ENCODE data around the gene ANKRD35. TPM values are rescaled to one million over a fixed set of nuclear protein-coding genes. Genes with fewer than 3 reads are reported as not detected.

ANKRD35 gene
- polyA plus RNA-seq, 1 of the 3 experiments (the other 2 are of a cell fraction) = 0.08 TPM

GRCh38 chr1:145889722-145890121, 4.1 kb upstream of the ANKRD35 start:
- no peak overlapping the region for H3K4me2 ChIP-seq
- no peaks in the 10 kb centered on the region for H3K9me3 ChIP-seq
- no peak overlapping the region for H3K4me3 ChIP-seq (ENCODE audit: low read depth in 2 of 2, low read length in 1 of 2)
- no peak overlapping the region for H3K9ac ChIP-seq
- CTCF ChIA-PET = interaction anchor here (4.0 to 11.0 kb wide), 3 partner anchors 22 to 117 kb away, joined by 29 to 281 read pairs (median 45); partner anchors contain the start of genes ITGA10, NUDT17 and PEX11B
- H3K79me2 ChIP-seq (ENCODE audit: insufficient read depth) = no peaks in the 10 kb centered on the region
- H3K4me1 ChIP-seq (ENCODE audit: control insufficient read depth in 1 of 2, insufficient read depth in 2 of 2, low read depth in 1 of 2, low read length in 1 of 2) = peaks cover 24 to 36% of the 10 kb centered on the region in 2 experiments
- no peaks in the 10 kb centered on the region for H3K36me3 ChIP-seq (replicated peaks in 1 of 2; ENCODE audit: control insufficient read depth in 1 of 2, insufficient read depth in 2 of 2, low read length in 1 of 2)
- POLR2A ChIA-PET = interaction anchor here (0.6 kb wide), 1 partner anchor 68 kb away, joined by 3 read pairs; the partner anchor contains the start of gene LIX1L
- peaks cover 21% of the 10 kb centered on the region for H3F3A ChIP-seq (replicated peaks; ENCODE audit: insufficient read depth)
- no peaks in the 10 kb centered on the region for H3K27me3 ChIP-seq (ENCODE audit: insufficient read depth)
- no peaks in the 10 kb centered on the region for H3K9me2 ChIP-seq
- TF ChIP-seq RXRA (IDR thresholded peaks at IDR 0.05; ENCODE audit: borderline replicate concordance, low read depth) = no peak
- TF ChIP-seq RFX5 (IDR thresholded peaks at IDR 0.05; ENCODE audit: low read length) = no peak
- no peak for TF ChIP-seq EZH2phosphoT487 (IDR thresholded peaks at IDR 0.05; ENCODE audit: borderline replicate concordance, low read depth)
- TF ChIP-seq POLR2AphosphoS5 (IDR thresholded peaks at IDR 0.05; ENCODE audit: low read depth, low read length) = no peak
- no peak for TF ChIP-seq ELF1 (IDR thresholded peaks at IDR 0.05)
- no peak for DNase-seq
- no peaks in the 10 kb centered on the region for H4K20me1 ChIP-seq (ENCODE audit: insufficient read depth)
- H2AFZ ChIP-seq (ENCODE audit: low read depth) = no peak overlapping the region
- no peak overlapping the region; a peak in 1 of 4 replicates for H3K27ac ChIP-seq (ENCODE audit: low read depth in 2 of 2, low read length in 1 of 2)
- 86% methylated on average over 3 of the region's 3 CpGs for WGBS (ENCODE audit: low lambda C conversion rate)

GRCh38 chr1:145887631-145888030, 2.0 kb upstream of the ANKRD35 start:
- Histone ChIP-seq H3K9ac (no peak overlapping the region), H3F3A (replicated peaks; ENCODE audit: insufficient read depth) (peaks cover 20% of the 10 kb centered on the region), H3K27me3 (ENCODE audit: insufficient read depth) (no peaks in the 10 kb centered on the region), H2AFZ (ENCODE audit: low read depth) (no peak overlapping the region), H3K4me1 (ENCODE audit: control insufficient read depth in 1 of 2, insufficient read depth in 2 of 2, low read depth in 1 of 2, low read length in 1 of 2) (peaks cover 17 to 31% of the 10 kb centered on the region in 2 experiments), H3K4me3 (ENCODE audit: low read depth in 2 of 2, low read length in 1 of 2) (no peak overlapping the region), H3K9me3 (no peaks in the 10 kb centered on the region), H3K36me3 (replicated peaks in 1 of 2; ENCODE audit: control insufficient read depth in 1 of 2, insufficient read depth in 2 of 2, low read length in 1 of 2) (no peaks in the 10 kb centered on the region), H3K9me2 (no peaks in the 10 kb centered on the region), H3K27ac (ENCODE audit: low read depth in 2 of 2, low read length in 1 of 2) (no peak overlapping the region), H3K4me2 (no peak overlapping the region), H3K79me2 (ENCODE audit: insufficient read depth) (no peaks in the 10 kb centered on the region), H4K20me1 (ENCODE audit: insufficient read depth) (no peaks in the 10 kb centered on the region)
- CTCF ChIA-PET = interaction anchor here (4.2 kb wide), 1 partner anchor 22 kb away, joined by 20 read pairs; the partner anchor contains the start of gene ITGA10
- 86% methylated on average over 5 of the region's 5 CpGs for WGBS (ENCODE audit: low lambda C conversion rate)
- no peak for DNase-seq
- POLR2A ChIA-PET = no interaction called here
- TF ChIP-seq RXRA (IDR thresholded peaks at IDR 0.05; ENCODE audit: borderline replicate concordance, low read depth) = no peak
- no peak for TF ChIP-seq POLR2AphosphoS5 (IDR thresholded peaks at IDR 0.05; ENCODE audit: low read depth, low read length)
- no peak for TF ChIP-seq IRF3 (IDR thresholded peaks at IDR 0.05; ENCODE audit: low read depth, low read length)
- no peak for TF ChIP-seq TEAD4 (IDR thresholded peaks at IDR 0.05; ENCODE audit: borderline replicate concordance, insufficient read depth)
- no peak for TF ChIP-seq ZBTB33 (IDR thresholded peaks at IDR 0.05; ENCODE audit: borderline replicate concordance, low read depth)
- no peak for TF ChIP-seq CHD2 (IDR thresholded peaks at IDR 0.05; ENCODE audit: low read length, partially characterized antibody)
- TF ChIP-seq PBX3 (IDR thresholded peaks at IDR 0.05) = no peak
- TF ChIP-seq MAX (IDR thresholded peaks at IDR 0.05; ENCODE audit: low read depth) = no peak
- TF ChIP-seq CTCF (IDR thresholded peaks at IDR 0.05) = no peak
- no peak for TF ChIP-seq GABPA (IDR thresholded peaks at IDR 0.05; ENCODE audit: low read depth)
- TF ChIP-seq RFX5 (IDR thresholded peaks at IDR 0.05; ENCODE audit: low read length) = no peak
- no peak for TF ChIP-seq RCOR1 (IDR thresholded peaks at IDR 0.05; ENCODE audit: low read length)
- no peak for TF ChIP-seq USF2 (IDR thresholded peaks at IDR 0.05; ENCODE audit: borderline replicate concordance, low read depth, low read length)
- no peak for TF ChIP-seq MXI1 (IDR thresholded peaks at IDR 0.05; ENCODE audit: low read depth, low read length)
